Measurements from ENCODE around the gene FAM20C. TPM values are rescaled to one million over a fixed set of nuclear protein-coding genes. Genes with fewer than 3 reads are reported as not detected.

FAM20C gene
- total RNA-seq, 1 experiment from 2014 or later, result 62.6 TPM

GRCh38 chr7:282621-283020 is 90.2 kb downstream of the FAM20C start:
- no peaks in the 10 kb centered on the region for H3K79me1 ChIP-seq (ENCODE audit: insufficient read depth, low read depth, low read length, poor library complexity, severe bottlenecking)
- H3T11ph ChIP-seq (ENCODE audit: low read length), result no peak overlapping the region
- no peak overlapping the region for H2BK20ac ChIP-seq (ENCODE audit: low read depth, low read length, poor library complexity, severe bottlenecking)
- peaks cover 3% of the 10 kb centered on the region for H3K23me2 ChIP-seq (ENCODE audit: insufficient read length, low read depth, low read length, poor library complexity, severe bottlenecking)
- H3K9ac ChIP-seq (ENCODE audit: extremely low read depth, insufficient read length, low read length), result no peak overlapping the region
- Mint-ChIP-seq H3K27ac (no peak overlapping the region), H3K36me3 (ENCODE audit: insufficient read depth in 1 of 3, low read depth in 3 of 3) (peaks cover 0 to 2% (median 0%) of the 10 kb centered on the region in 3 experiments; a peak in 2 of 7 replicates), H3K4me3 (no peak overlapping the region), H3K4me1 (no peaks in the 10 kb centered on the region), H3K9me3 (peaks cover 18 to 47% of the 10 kb centered on the region in 2 experiments), H3K27me3 (ENCODE audit: low read depth) (peaks cover 55% of the 10 kb centered on the region)
- no peaks in the 10 kb centered on the region for H4K20me1 ChIP-seq (ENCODE audit: control insufficient read depth, insufficient read depth, insufficient read length)
- H4K5ac ChIP-seq (ENCODE audit: insufficient read length, low read depth, low read length), result no peak overlapping the region
- H3K4me2 ChIP-seq (ENCODE audit: insufficient read depth, insufficient read length, low read length), result no peak overlapping the region
- no peaks in the 10 kb centered on the region for H3K27me3 ChIP-seq (ENCODE audit: insufficient read depth, low read length)
- no peak overlapping the region for H2BK120ac ChIP-seq (ENCODE audit: low read depth, low read length, poor library complexity, severe bottlenecking)
- no peak overlapping the region for H3K56ac ChIP-seq (ENCODE audit: insufficient read length, low read depth, low read length)
- H2AFZ ChIP-seq (ENCODE audit: low read length), result no peak overlapping the region
- no peak overlapping the region for H2BK12ac ChIP-seq (ENCODE audit: insufficient read length, low read depth, low read length)
- no peak overlapping the region for H3K4ac ChIP-seq (ENCODE audit: low read depth, low read length)
- no peak overlapping the region for H2AK5ac ChIP-seq (ENCODE audit: insufficient read length, low read length)
- no peak overlapping the region for H3K18ac ChIP-seq (ENCODE audit: insufficient read length, low read depth, low read length)
- H2BK5ac ChIP-seq (ENCODE audit: insufficient read length, low read length), result no peak overlapping the region
- TF ChIP-seq CTCF (conservative IDR thresholded peaks at IDR 0.05), result no peak
- no peaks in the 10 kb centered on the region for H3K9me3 ChIP-seq (ENCODE audit: control insufficient read depth, low read depth, low read length)
- H3K4me1 ChIP-seq (ENCODE audit: insufficient read depth, low read length), result no peaks in the 10 kb centered on the region
- H3K79me2 ChIP-seq (ENCODE audit: insufficient read depth, low read length), result no peaks in the 10 kb centered on the region
- no CpG with 5 or more reads among the region's 25 CpGs for WGBS (ENCODE audit: extremely low coverage, insufficient read length, low lambda C conversion rate)
- DNase-seq, result no peak
- H3K14ac ChIP-seq (ENCODE audit: insufficient read depth, low read length), result no peak overlapping the region
- H3K27ac ChIP-seq (ENCODE audit: insufficient read length, low read depth, low read length), result no peak overlapping the region
- H2BK15ac ChIP-seq (ENCODE audit: low read depth, low read length), result no peak overlapping the region
- H4K91ac ChIP-seq (ENCODE audit: insufficient read length, low read depth, low read length), result no peak overlapping the region
- H4K8ac ChIP-seq (replicated peaks; ENCODE audit: insufficient read length, low read depth, low read length), result no peak overlapping the region
- H3K23ac ChIP-seq (ENCODE audit: insufficient read length, low read depth, low read length), result no peak overlapping the region
